HG02610 (cell line): ENCODE data around the gene RLBP1.

Experiments
- ATAC-seq: cut with Tn5 transposase; IDR thresholded peaks from one replicate; pipeline ENCODE4 v1.9.1; 2021; ENCODE audit warnings: mild to moderate bottlenecking, moderate library complexity; ENCODE audit not compliant: unreplicated experiment

The RLBP1 gene

DNA sequence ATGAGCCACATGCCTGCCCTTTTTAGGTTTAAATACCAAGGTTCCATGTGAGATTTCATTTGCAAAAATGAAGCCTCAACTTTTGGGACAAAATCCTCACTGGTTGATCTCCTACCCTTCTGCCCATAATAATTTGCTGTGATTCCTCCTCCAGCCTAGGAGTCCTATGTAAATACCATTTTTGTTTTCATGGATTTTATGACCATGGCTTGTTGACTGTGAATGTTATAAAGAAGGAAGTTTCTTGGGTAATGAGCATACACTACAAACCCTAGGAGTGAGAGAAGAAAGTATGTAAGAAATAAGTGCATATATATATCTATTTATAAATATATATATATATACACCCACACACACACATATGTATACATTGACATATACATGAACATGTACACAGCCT is 13.1 kb downstream of the RLBP1 start:
- no peak for ATAC-seq

DNA sequence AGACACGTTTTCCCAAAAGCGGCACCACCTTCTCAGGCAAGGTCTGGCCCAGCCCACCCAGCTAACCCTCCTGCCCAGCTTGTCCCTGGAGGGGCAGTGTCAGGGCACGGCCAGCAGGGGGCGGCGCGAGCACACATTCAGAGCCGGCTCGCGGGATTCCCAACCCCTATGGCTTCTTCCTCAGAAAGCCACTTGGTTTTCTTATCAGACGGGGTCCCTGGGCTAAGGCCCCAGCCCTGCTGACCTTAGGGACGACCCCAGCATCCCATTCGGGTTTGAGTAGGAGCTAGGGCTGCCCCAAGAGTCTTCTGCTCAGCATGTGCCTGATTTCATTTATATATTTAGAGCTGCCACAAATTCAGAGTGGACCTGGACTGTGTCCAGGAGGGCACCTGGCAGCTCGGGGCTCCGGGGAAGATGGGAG is 14.5 kb downstream of the RLBP1 start:
- ATAC-seq = peak; percentile 76

DNA sequence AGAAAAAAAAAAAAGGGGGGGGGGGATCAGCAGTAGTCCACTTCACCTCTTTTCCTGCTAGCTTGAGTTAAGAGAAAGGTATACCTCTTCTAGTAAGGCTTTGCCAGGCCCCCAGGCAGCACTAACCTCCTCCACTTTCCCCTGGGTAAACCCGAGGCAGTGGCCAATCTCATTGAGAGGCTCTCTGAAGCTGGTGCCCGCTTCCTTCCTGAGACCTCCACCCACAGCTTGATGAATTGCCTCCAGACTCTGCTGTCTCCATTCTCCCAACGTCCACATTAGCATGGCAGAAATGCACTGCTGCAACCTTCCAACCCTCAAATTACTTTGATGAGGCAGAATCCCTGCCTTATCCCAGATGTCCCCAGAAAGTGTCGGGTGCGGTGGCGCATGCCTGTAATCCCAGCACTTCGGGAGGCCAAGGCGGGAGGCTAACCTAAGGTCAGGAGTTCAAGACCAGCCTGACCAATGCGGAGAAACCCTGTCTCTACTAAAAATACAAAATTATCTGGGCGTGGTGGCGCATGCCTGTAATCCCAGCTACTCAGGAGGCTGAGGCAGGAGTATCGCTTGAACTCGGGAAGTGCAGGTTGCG is 15.3 kb downstream of the RLBP1 start:
- no peak for ATAC-seq

DNA sequence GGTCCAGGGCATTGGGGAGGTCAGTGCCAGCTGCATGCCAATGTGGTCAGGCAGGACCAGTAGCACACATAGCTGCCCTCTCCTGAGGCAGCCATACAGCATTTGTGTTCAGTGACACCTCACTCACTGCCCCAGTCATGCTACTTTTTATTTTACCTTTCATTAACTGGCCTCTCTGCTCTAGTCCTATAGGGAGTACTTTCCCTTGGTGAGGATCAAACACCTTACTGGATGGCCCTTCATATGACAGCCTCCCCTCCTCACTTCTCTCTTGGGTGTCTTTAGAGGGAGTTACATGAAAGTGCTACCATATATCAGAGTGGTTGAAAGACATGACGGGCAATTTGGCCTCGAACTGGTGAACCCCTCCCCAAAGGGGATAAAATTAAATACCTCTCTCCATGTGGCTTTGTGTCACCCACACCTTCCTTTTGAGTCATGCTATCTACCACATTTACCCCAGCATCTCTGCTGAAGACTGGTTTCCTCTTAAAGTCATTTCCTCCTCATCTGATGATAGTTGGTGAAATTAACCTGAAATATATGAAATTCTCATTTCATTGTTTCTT is 17.6 kb downstream of the RLBP1 start:
- ATAC-seq = peak; percentile 39

DNA sequence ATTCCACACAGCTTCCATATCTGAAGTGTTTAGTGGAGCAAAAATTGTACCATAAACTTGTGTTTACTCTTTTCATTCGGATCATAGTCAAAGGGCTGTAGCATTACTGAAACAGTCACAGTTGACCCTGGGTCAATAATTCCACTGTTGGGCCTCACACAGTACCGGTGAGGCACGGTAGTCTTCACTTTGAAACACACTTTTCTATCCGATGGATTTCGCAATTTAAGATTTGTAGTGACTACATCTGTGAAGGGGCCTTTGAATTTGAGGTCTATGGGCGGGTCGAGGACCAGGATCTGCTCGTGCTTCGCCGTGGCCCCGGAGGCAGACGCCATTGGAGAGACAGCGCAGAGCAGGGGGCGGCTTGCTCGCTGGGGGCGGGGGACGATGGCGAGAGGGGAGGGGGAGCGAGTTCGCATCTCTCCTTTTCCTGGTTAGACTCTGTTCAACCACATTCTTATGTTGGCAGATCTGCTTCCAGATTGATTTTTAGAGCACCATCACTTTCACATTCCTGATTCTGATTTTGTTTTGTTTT is 19.8 kb downstream of the RLBP1 start:
- ATAC-seq = no peak

DNA sequence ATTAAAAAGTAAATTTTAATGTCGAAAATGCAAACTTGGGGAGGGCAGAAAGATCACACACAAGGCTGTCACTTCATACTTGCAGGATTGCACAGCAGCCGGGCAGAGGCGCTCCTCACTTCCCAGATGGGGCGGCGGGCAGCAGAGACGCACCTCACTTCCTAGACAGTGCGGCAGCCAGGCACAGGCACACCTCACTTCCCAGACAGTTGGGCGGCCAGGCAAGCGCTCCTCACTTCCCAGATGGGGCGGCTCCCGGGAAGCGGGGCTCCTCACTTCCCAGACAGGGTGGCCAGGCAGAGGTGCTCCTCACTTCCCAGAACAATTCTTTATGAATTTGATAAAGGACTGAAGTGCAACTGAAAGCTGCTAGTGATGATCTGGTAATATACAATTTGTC is 21.2 kb downstream of the RLBP1 start:
- no peak for ATAC-seq

DNA sequence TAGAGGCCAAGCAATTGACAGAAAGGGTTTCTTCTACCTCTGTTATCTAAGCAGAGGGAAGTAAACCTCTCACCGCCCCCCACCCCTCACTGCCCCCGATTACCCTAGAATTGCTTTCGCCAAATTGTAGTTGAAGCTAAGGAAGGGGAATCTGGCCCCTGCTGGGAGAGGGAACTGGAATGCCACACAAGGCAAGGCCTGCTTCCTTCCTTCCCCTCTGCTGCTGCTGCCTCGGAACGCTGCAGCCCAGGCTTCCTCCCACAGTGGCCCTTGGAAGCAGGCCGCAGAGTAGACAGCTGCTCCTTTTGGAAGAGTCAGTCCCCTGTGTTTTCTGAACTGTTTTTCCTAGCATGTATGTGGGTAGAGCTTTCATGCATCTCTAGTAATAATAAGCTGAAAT is 21.6 kb downstream of the RLBP1 start:
- ATAC-seq = no peak

DNA sequence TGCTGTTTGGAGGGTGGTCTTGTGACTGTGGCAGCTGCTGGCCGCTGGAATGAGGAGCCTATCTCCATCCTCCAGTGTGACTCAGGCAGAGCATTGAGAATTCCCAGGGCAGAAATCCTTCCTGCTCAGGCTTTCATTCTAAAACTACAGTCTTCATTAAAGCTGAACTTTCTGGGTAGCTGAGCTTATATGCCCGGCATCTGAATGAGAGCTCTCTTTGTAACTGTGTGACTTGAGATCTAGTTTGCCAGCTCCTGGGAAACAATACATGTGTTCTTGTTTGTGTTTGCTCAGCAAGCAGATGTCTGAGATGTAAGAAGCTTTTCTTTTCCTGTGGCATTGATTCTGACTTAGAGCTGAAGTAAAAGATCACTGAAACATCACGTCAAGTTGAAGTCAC is 22.4 kb downstream of the RLBP1 start:
- ATAC-seq = no peak

DNA sequence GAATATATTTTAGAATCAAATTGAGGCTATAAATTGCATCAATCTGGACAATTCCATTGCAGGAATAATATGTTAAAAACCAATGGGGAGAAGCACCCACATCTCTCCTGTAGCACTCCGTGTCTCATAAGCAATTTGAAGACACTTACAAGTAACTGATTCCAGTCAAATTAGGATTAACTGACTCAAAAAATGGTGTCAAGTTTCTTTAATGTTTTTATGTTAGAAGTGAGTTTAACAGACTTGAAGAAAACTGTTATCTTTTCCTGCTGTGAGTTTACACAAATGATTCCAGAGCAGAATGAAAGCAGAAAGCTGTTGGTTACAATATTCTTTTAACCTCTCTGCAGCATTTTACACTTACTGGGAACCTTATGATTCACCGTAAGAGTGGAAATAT is 23.2 kb downstream of the RLBP1 start:
- no peak for ATAC-seq

DNA sequence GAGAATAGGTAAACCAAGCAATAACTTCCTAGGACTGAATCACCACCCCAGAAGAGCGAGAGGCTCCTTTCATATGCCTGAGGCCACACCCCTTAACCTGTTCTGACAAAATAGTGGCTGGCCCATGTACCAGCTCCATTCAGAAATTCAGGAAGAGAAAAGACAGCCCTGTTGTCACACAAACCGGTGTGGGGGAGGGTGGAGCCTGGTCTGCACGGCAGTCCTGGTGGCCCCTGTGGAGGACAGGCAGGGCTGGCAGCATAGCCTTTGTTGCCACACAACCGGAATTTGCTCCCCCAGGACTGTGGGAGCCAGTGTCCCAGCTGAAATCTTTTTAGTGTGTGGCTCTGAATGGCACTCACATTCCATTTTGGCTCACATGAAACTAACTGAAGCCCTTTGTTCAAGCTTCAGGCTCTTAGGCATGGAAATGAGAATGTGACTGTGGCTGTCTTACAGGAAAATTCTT is 23.8 kb downstream of the RLBP1 start:
- ATAC-seq = no peak

DNA sequence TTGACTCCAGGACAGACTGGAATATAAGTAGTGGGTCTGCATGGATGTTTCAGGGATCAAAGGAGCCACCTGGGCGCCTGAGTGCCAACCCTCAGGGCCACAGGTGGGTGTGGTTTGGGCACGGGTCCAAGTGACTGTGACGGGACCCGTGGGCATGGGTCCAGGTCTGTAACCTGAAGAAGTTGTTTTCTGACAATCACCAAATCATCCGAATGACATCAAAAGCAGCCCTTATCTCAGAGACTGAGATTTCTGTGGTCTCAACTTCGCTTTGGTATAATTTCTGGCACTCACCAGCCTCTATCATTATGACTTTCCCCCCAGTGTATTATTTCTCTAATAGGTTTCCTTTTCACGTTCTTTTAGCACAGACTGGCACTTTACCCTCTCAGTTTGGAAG is 24.4 kb downstream of the RLBP1 start:
- ATAC-seq = no peak

DNA sequence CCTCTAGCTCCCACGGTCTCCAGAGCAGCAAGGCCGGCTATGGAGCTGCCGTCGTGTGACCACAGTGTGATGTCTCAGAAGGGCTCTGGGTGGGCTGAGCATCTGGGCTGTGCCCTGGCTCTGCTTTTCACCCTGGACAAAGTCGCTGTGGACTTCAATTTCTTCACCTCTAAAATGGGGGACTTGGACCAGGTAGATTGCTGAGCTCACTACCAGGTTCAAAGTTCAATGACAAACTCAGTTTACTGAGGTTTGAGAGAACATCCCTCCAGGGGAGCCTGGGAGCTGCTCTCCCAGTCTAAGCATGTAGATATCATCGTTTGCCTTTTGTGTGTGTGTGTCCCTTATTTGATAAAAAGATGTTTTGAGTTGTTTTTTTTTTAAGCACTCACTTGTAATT is 25.1 kb downstream of the RLBP1 start:
- ATAC-seq = no peak

DNA sequence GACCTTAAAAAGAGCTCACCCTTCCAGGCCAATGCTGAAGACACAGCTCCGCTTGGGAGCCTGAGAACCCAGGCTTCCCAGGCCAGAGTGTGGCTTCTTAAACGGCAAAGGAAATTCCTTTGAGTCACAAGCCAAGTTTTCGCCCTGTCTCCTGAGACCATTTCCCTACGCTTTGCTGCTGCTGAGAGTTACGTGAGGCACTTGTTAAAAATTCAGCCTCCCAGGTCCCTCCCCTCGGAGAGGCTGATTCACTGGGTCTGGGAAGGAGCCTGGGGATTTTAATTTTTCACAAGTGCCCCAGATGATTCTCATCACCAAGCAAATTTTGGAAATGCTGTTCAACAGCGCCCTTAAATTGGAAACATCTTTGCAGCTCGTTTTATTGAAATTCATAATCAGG is 25.5 kb downstream of the RLBP1 start:
- ATAC-seq = no peak

DNA sequence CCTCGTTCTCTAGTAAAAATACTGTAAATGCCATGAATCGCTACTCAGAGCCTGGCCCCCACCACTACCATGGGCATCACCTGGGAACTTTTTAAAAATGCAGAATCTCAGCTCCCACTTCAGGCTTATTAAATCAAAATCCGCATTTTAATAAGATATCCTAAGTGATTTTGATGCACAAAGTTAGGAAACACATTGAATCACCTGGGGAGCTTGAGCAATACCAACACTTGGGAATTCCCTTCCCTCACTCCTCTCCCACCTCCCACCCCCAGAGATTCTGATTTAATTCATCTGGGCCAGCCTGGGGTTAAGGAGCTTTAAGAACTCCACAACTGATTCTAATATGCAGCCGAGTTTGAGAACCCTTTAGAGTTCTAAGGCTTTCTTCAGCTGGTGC is 26.8 kb downstream of the RLBP1 start:
- ATAC-seq = no peak

DNA sequence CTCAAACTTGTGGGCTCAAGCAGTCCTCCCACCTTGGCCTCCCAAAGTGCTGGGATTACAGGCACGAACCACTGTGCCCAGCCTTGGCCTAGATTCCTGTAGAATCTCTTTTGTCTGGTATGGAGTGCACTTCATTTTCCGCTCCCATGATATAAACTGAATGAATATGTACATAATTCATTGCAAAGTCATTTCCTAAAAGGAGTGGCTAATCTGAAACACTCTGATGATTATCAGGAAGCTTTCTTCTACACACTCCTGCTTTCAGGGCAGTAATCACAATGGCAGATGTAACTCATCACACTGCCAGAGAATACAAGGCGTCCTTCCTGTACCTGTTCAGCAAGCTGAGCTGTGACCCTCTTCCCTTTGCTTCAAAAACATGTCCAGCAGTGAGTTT is 28.6 kb downstream of the RLBP1 start:
- ATAC-seq = no peak

DNA sequence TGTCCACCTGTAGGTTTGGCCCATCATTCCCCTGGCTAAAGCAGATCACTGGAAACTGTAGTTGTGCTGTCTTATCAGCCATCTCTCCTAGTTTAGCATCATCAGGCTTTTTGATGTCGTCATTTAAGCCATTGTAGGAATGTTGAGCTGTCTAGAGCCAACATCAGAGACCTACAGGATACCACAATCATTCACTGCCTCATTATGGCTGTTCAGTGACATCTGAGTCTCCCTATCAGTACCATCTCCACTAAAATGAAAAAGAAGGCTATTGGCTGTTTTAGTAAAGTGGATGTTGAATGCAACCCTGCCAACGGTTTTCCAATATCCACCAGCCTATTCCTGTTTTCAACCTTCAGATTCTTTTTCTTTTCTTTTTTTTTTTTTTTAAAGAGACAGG is 29.2 kb downstream of the RLBP1 start:
- no peak for ATAC-seq

DNA sequence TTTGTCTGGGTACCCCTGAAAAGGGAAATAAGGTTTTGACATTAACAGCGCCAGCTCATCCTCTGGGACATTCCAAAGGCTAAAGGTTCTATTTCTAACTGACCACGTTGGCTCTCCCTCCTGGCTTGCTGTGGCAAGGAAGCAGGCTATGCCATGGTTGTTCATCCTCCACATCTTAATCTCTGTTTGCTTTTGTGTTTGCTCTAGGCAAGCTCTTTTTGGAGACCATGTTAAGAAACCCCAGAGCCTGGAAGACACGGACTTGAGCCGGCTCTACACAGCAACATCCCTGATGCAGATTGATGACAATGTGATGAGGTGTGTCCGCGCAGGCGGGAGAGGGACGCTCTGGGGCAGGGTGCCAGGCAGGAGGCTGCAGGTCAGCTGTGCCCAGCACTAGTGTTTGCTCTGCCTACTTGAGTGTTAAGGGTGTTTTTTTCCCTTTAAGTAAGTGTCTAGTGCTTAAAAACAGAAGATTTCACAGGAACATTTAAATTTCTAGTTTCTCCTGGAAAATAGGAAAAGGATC is 33.3 kb downstream of the RLBP1 start:
- no peak for ATAC-seq

DNA sequence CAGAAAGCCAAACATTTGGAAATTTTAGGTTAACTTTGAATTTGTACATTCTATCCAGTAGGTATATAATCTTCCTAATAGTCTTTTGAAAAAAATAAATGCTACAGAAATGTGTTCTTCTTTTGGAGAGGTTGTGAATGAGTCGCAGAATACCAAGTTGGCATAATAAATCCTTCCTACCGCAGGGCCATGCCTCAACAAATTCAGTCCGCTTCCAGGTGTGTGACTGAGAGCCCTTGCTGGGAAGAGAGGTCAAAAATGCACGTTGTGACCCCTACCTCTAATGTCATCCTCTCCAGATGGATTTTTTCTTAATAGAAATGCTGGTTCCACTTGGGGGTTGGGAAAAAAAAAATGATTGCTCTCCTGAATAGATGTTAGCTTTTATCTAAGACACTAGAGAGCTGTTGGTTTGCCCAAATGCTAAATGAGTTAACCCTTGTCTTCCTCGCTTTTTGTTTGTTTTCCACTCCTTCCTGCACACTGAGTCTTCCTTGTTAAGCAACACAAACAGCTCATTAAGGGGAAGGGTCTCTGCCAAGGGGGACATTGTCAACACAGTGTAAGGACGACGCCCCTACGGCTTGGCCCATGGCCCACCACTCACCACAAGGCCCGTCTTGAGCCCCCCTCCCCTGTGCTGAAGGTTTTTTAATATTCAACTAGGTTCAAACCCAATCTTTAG is 33.9 kb downstream of the RLBP1 start:
- ATAC-seq = no peak

DNA sequence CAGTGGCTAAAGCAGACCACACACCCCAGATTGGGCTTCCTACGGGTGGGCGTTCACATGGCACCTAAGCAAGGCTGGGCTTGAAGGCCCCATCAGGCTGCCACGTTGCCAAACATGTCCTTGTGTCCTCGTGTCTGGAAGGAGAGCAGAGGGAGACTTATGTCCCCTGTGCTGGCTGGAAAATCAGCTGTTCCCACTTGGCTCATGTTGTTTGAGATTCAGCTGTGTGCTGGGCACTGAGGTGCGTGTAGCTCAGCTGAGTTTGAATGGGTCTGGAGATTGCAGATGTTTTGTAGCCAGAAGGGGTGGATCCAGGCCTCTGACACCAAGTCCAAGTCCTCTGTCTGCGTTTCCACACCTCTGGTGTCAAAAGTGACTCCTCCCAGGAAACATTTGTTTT is 34.6 kb downstream of the RLBP1 start:
- no peak for ATAC-seq

DNA sequence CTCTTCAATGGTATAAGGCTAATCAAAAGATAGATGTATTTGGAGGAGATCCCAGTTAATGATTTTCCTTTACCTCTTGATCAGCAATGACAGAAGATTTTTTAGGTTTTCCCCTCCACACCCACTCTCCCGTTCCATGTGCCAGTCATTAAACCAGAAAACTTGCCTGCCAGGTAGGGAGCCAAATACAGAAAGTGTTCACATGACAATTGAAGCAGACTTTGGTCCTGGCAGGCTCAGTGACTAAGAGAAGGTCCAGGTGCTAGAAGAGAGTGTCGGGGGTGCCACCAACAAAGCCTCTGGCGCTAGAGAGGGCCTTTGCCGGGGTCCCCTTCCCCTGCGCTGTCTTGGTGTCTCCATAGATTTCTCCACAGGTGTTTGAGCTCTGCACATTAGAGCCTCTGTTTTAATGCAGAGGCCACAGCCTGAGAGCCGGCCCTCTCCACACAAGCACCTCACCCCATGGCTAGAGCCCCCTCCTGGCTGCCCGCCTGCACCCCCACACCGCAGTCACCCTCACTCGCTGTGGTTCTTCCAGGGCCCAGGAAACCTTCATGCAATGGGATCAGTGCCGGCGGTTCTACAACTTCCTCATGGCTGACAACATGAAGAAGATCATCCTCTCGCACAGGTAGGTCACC is 36.4 kb downstream of the RLBP1 start:
- no peak for ATAC-seq

DNA sequence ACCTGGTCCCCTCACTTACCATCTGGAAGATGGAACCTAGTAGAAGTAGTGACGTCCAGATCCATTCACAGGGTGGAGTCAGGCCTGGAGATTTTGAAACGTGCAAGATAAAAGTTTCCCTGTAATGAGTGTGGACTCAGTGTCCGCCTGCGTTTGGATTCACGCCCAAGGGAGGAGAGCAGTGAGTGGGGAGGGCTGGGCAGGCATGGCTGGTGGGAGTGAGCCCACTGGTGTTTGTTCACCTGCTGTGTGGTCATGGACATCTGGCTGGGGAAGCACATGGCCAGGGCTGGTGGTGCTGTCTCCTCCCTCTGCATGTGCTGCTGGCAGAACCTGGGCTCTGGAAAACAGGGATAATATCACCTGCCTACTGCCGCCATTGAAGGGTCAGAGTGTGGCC is 37.0 kb downstream of the RLBP1 start:
- no peak for ATAC-seq
